GM21528 (cell line): ENCODE measurements around the gene TULP1.

Experiments
- ATAC-seq: cut with Tn5 transposase; IDR thresholded peaks from one replicate; pipeline ENCODE4 v1.9.1; 2021; ENCODE audit warnings: mild to moderate bottlenecking, moderate library complexity; ENCODE audit not compliant: unreplicated experiment, low FRiP score

Gene TULP1

DNA sequence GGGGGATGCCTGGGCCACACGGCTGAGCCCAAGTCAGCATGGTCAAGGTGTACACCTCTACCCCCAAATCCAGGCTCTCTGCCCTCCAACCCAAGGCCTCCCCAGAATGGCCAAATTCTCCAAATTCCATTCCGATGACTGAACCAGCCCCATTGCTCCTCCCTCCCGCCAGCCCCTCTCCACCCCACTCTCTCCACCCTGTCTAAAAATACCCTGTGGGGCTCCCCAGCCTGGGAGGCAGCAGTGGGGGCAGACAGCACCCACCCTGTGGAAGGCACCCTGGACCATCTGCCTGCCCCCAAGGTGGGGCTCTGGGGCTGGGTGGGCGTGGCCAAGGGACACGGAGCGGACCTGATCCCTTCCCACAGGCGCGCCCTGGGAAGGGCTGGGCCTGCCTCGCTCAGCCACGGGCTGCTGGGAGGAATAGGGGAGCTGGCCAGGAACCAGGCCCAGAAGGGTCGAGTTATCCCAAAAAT is 27.3 kb downstream of the TULP1 start:
- no peak for ATAC-seq

DNA sequence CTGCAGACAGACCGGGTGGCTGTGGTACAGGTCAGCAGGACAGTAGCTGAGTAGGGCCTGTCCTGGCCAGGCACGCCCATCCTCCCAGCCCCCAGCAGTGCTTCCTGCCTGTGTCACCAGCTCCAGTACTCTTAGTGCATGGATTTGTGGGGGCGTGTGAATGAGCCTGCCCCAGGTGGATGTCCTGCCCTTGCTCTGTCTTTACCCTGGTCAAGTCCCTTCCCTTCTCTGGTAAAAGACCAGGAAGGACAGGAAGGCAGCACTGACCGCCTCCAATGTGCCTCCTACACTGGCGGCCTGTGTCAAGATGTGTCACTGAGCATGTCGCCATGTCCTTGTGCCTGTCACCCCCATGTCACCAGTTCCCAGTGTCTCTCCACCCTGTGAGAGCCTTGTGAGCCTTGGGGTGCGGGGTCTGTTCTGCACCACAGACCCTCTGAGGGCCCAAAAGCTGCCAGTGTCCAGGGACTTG is 27.7 kb downstream of the TULP1 start:
- ATAC-seq, result no peak

DNA sequence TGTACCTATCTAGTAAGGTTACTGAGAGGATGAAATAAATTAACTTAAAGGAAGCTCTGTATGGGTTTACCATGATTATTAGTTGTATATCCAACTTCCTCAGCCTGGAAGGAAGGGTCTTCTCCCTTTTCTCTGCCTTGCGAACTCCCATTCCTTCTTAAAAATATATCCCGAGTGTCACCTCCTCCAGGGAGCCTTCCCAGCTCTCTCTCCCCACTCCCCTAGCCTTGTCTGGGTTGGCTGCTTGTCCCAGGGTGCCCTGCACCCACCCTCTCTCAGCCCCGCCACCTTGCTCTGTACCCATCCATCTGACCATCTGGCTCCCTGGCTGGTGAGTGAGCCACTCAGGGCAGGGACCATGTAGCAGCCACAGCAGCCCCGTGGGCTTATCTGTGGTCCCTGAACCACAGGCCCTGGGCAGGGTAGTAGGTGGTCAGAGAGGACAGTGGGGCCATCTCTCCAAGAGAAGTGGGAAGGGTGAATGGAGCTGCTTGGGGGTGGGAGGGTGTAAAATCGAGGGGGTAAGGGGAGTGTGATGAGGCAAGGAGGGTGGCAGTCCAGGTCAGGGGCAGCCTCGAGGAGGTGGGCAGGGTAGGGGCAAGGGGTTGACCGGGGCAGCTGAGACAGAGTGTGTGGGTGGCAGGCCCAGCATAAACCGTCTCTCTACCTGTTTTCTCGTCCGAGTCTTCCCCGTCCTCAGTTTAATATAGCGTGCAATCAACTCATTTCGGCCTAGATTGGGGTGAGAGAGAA is 28.6 kb downstream of the TULP1 start:
- no peak for ATAC-seq

DNA sequence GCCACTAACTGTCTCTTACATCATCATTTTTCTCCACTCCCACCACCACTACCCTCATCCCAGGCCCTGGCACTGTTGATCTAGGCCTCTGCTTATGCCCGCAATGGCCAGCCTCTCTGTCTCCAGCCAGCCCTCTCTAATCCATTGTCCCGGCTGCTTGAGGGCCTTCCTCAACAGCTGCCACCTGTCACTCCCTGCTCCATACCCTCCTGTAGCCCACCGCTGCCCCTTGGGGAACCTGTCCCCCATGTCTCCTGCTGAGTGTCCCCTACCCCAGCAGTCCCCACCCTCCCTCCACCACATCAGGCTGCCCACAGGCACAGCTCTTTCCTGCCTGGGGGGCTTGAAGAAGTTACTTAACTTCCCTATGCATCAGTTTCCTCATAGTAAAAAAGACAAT is 29.2 kb downstream of the TULP1 start:
- no peak for ATAC-seq

DNA sequence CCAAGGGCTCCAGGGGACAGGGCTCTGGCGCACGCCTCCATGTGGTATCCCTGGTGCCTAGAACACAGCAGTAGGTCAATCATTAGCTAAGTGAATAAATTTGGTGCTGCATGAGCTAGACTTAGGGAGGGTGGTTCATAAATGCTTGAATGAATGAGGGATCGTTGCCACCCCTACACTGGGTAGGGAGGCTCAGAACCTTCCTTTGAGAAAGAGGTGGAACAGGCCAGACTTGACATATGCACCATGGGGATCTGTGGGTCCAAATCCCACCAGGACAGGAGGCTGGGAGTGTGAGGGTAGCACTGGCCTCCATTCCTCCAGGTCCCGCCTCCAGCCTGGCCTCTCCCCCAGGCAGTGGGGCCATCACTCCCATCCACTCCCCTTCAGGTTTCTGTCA is 29.6 kb downstream of the TULP1 start:
- ATAC-seq, result no peak

DNA sequence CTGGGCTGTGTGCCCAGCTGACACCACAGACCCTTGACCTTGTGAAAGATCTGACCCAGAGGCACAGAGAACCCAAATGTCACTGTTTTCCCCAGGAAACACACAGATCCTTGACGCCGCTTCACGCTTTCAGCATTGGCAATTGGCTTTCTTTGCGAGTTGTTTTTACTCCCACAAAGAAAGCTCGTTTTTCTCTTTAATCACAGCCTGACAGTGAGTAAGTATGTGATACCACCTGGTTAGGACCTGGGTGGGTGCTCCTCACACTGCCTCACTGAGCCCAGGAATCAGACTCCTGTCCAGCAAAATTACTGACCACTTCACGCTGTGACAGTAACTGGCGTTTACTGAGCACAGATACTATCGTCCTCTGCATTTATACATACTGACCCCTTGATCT is 31.5 kb downstream of the TULP1 start:
- no peak for ATAC-seq

DNA sequence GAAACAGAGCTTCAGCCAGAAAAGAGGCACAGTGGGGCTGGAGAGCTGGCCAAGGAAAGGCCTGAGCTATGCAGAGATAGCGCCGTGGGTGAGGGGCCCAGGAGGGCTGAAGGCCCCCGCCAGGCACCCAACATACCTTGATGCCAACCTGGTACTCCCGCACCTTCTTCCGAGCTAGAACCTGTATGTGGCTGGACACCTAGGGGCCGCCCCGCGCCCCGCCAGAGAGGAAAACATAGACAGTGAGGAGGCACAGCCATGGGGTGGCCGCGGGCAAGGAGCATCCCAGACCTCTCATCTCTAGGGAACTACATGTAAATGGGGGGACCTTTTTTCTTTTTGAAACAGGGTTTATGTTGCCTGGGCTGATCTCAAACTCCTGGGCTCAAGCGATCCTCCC is 32.5 kb downstream of the TULP1 start:
- no peak for ATAC-seq

DNA sequence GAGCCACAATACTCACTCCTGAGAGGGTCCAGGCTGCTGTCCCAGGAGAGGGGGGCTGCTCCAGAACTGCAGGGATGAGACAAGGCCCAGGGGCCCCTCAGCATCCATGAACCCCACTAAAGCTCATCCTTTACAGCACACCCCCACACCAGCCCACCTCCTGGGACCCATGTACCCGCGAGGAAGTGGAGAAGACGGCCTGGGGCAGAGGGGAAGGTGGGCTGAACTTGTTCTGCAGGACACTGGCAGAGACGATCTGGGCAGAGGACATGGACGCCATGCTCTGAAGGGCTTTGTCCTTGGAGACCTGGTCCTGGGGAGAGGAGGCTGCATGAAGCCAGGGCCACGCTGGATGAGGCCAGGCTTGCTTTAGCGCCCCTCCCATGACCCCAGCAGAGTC is 34.4 kb downstream of the TULP1 start:
- ATAC-seq, result no peak

DNA sequence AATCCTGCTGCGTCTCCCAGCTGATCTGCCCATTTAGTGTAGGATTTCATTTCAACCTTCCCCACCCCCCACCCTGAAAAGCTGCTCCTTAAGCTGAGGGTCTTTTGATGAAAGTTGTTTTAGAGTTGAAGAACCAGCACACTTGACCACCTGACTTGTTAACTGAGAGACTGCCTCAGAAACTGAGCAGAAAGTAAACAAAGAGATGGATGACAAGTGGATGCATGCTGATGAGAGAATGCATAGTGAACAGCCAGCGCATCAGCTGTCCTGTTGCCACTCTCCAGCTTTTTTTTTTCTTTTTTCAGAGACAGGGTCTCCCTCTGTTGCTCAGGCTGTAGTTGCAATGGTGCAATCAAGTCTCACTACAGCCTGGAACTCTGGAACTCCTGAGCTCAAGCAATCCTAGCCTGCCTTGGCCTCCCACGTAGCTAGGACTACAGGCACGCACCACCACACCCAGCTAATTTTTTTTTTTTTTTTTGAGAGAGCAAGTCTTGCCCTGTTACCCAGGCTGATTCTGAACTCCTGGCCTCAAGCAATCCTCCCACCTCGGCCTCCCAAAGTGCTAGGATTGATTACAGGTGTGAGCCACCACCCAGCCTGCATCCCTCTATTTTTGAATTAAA is 35.0 kb downstream of the TULP1 start:
- ATAC-seq, result no peak

DNA sequence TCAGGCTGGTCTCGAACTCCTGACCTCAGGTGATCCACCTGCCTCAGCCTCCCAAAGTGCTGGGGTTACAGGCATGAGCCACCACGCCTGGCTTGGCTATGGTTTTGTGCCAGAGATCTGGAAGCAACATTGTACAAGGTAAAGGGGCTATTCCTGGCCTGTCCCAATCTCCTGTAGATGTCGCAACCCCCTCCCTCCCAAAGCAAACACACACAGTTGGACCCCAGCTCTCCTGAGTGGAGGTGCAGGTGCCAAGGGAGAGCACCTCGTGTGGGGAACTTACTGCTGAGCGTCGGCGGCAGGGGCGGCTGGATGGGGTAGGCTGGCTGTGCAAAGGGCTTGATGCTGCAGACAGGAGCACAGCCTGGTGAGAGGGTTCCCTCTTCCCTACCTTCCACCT is 35.7 kb downstream of the TULP1 start:
- ATAC-seq, result no peak

DNA sequence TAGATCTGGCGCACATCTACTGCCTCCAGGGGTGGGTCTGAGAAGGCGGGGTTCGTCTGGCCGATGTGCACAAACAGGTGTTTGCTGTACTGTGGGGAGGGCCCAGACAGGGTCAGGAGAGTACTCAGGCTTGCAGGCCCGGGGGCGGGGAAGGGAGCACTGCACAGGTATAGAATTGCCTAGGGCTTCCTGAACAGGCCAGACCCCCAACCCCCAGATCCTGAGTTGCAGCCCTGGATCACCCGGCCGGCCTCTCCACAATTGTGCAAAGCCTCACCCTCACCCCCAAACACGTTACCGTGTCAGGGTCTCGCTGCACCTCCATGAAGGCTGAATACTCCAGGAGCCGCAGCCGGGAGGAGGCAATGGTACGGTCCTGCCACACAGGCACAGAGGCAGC is 36.7 kb downstream of the TULP1 start:
- ATAC-seq, result no peak

DNA sequence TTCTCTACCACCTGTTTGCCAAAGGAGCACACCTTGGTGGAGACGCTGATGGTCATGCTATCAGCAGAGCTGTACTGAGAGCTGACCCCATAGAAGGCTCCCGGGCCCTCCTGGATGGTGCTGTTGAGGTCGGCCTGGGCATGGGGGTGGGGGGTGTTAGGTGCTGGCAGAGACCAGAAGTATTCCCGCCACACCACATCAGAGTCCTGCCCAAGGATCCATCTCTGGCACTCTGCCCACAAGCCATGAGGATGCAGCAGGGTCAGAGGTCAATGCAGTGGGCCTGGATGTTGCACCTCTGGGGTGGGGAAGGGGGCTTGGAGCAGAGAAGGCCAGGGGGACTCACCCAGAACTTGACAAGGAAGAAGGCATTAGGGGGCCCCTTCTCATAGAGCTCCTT is 37.1 kb downstream of the TULP1 start:
- no peak for ATAC-seq

DNA sequence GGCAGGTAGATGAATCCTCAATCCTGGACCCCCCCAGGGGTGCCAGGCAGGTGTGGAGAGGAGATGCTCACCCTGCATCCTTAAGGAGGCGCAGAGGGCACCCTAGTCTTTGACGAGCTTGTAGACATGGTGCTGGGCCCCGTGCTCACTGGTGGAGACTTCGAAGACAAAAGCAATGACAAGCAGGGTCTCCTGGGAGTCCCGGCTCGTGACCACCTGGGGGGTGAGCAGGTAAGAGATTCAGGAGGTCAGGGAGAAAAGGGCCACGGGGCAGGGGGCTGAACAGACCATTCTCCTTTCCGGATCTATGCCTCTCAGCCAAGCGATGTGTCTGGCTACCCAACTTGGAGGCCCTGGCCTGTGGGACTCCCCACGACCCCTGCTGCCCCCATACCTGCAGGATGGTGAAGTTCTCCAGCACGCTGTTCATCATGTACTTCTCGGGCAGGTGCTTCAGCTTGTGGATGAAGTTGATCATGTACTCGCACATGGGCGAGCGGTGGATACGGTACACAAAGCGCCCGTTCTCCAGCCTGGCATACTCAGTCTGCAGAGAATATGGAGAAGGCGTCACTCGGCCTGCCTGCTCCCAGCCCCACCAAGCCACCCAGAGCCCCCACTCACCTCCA is 37.6 kb downstream of the TULP1 start:
- ATAC-seq, result no peak

DNA sequence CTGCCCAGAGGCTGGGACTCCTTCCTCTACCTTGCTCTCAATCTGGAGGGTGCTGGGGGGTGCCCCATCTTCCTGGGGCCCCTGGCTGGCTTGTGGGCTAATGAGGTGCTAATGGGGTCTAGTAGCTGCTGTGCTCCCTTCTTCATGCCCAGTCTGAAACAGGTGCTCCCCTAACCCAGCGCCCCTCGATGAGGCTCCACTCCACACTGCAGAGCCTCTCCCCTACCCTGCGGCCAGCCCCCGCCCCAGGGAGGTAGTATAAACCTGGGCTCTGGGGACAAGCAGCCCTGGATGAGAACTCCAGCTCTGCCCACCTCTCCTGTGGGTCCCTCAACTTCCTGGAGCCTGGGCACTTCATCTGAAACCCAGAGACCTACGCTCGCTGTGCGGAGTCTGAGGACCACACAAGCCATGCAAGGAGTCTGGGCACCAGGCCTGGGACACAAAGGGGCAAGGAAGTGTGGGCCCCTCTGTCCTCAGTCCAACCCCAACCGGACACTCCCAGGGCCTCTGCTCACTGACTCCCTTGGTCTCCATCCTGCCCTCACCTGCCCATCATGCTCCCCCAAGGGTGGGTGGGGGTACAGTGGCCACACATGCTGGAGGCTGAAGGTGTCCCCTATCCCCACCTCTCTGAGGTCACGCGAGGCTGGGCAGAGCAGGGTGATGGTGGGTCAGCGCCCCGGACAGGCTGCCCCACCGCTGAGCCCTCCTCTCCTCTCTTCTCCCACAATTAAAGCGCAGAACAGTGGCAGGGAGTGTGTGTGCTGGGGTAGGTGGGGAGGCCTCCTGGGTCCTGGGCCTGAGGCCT is 38.4 kb downstream of the TULP1 start:
- no peak for ATAC-seq

DNA sequence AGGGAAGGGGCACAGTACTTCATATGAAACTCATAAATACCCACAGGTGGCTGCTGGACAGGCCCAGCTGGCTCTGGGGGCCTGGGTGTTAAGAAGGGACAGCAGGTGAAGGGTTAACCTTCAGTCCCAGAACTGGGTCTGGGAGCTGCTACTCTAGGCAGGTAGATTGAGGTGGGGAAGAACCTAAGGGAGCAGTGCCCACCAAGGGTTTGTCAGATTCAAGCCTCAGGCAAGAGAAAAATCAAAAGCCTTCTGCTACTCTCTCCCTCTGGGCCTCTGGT is 38.9 kb downstream of the TULP1 start:
- no peak for ATAC-seq

DNA sequence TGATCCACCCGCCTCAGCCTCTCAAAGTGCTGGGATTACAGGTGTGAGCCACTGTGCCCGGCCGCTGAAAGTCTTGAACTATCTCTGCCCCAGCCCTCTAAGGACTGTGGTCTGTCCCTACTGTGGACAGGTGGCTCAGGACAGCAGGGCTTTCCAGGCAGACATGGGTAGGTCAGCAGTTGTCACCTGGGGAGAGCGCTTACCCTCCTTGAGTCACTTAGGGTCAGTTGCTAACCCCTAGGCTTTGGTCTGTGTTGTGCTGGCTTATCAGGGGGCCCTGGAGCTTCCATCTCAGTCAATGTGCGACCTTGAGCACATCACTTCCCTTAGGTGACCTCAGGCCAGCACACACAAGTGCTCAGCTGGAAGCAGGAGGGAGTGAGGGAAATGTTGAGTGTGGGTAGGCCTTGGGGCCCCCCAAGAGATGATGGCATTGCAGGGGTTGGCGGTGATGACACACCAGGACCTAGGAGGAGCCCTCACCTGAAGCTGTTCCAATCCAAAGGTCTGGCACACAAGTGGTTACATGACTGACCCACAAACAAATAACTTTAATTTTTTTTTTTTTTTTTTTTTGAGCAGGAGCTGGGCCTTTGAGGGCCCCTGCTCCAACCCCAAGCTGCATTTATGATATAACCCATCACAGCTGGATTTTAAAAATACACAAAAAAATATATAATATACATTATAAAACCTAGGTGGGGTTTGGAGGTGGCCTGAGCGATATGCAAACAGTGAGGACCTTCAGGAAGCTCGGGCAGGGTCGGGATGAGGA is 39.4 kb downstream of the TULP1 start:
- ATAC-seq, result no peak

DNA sequence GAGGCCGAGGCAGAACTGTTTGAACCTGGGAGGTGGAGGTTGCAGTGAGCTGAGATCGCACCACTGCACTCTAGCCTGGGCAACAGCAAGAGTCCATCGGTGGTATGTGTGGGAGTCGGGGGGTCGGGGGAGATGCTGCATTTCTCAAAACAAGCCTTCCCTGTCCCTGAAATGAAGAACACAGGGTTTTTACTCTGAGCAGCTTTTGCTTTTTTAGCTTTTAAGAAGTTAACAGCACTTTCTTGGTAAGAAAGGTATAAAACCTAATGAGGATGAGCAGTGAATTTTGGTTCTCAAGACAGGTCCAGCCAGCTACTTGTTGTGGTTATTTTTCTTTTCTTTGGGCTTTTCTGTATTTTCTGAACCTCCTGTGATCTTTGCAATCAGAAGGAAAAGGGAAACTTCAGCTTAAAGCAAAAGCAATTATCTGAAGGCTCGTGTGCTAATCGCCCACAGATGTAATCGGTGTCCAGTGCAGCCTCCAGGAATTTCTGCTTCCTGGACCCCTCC is 40.8 kb downstream of the TULP1 start:
- no peak for ATAC-seq

DNA sequence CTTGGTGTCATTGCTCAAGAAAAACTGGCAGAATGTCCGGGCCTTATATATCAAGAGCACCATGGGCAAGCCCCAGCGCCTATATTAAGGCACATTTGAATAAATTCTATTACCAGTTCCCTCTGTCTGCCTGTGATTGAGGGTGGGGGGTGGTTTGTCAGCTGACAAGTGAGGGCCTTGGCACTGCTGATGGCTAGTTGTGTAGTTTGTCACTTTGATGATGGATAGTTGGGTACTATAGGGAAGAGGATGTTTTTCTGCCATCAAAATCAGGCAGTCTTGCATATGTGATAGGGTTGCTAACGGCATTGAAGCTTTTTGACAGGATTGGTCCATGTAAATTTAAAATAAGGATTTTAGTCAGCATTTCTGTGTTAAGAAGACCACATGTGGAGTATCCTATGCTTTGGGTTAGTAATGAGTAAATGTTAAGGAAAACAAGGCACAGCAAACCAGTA is 42.0 kb downstream of the TULP1 start:
- no peak for ATAC-seq

DNA sequence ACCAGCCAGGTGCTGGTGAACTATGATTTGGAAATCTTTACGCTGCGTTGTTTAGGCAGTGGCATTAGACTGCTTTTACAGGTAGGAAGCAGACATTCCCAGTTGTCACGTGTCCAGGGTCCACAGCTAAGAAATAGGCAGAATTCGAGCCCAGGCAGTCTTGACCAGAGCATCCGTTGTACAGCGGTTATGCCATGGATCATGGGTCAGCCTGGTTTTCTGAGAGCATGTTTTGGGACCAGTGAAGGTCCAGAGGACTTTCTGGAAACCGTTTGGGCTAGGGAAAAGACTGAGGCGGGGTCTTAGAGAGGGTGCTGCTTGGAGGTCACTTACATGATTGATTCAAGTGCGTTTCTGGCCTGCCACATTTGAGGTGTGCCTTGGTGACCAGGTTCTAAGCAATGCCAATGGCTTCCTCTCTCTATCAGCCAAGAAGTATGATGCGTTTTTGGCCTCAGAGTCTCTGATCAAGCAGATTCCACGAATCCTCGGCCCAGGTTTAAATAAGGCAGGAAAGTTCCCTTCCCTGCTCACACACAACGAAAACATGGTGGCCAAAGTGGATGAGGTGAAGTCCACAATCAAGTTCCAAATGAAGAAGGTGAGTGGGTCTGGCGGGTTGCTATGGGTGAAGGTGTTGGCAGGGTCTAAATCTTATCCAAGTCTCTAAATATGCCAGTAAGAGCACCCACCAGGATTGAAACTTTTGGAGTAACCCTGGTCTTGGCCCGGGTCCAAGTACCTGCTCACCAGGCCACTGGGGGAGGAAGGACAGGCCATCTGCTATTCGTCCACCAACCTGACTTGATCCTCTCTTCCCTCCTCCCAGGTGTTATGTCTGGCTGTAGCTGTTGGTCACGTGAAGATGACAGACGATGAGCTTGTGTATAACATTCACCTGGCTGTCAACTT is 42.7 kb downstream of the TULP1 start:
- no peak for ATAC-seq
